ENCODE results near the gene ARMH4.

- TF ChIP-seq TCF7 (IDR thresholded peaks at IDR 0.05; ENCODE audit: borderline replicate concordance) (no peak), FOXM1 (IDR thresholded peaks at IDR 0.05; ENCODE audit: low read depth, low read length) (no peak), RELB (IDR thresholded peaks at IDR 0.05; ENCODE audit: low read depth) (no peak), EP300 (IDR thresholded peaks at IDR 0.05; ENCODE audit: borderline replicate concordance in 1 of 2, control insufficient read depth in 1 of 2, low read depth in 2 of 2, low read length in 2 of 2) (no peak), MAX (IDR thresholded peaks at IDR 0.05; ENCODE audit: low read depth, low read length) (no peak), CEBPZ (IDR thresholded peaks at IDR 0.05; ENCODE audit: low read depth, low read length) (no peak), NRF1 (conservative IDR thresholded peaks at IDR 0.05; ENCODE audit: low read depth, low read length) (no peak), RB1 (IDR thresholded peaks at IDR 0.05; ENCODE audit: borderline replicate concordance) (no peak), POLR2A (IDR thresholded peaks at IDR 0.05; ENCODE audit: low read depth, low read length) (no peak), SIX5 (IDR thresholded peaks at IDR 0.05; ENCODE audit: low read depth, low read length, severe bottlenecking) (no peak), CTCF (IDR thresholded peaks at IDR 0.05 in 2 of 3, conservative IDR thresholded peaks at IDR 0.05 in 1 of 3; ENCODE audit: control insufficient read depth in 2 of 3, extremely low read depth in 1 of 3, insufficient read depth in 1 of 3, low read depth in 3 of 3, low read length in 3 of 3) (no peak)
Measured at GRCh38 chr14:58118097-58118815, 33.8 kb downstream of the ARMH4 start.
